HEK293T (cell line): Measurements from ENCODE around the gene SLC38A10.

Source experiments
- ARNT ChIP-seq: fragments of 450-650 bp; IDR thresholded peaks from 2 replicates; pipeline ENCODE4 v1.6.1; 2017; ENCODE audit warnings: mild to moderate bottlenecking
- BHLHE40 ChIP-seq: fragments of 450-650 bp; IDR thresholded peaks from 2 replicates; pipeline ENCODE4 v1.6.1; 2016; ENCODE audit warnings: mild to moderate bottlenecking, moderate library complexity, borderline replicate concordance
- ELF4 ChIP-seq: fragments of 450-650 bp; IDR thresholded peaks from 2 replicates; pipeline ENCODE4 v1.6.1; 2017; ENCODE audit warnings: antibody characterized with exemption
- FOXK2 ChIP-seq: fragments of 450-650 bp; IDR thresholded peaks from 2 replicates; pipeline ENCODE4 v1.6.1; 2016; ENCODE audit warnings: mild to moderate bottlenecking

DNA sequence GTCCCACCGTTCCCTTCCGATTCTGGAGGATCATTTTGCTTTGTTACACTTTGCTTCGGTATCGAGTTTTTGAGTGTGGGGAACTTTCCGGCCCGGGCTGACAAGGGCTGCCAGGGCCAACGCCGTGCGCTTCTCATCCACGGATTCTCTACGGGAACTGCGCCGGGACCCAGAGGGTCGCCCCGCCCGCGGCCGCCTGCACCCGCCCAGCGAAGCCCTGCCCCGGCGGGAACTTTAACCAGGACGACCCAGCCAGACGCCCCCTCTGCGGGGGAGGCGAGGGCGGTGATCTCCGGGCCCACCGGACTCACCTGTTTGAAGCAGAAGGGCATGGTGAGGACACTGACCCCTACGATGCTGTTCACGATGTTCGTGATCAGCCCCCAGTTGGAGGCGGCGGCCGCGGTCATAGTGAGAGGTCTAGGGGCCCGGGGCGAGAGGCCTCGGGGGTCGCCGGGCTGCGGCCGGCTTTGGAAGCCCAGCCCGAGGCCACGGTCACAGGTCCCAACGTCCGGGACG, 536 bp downstream of the SLC38A10 start:
- no peak for TF ChIP-seq FOXK2
- no peak for TF ChIP-seq ARNT
- TF ChIP-seq BHLHE40, result no peak
- no peak for TF ChIP-seq ELF4
